ENCODE results near the gene TIE1.

TIE1 gene

DNA sequence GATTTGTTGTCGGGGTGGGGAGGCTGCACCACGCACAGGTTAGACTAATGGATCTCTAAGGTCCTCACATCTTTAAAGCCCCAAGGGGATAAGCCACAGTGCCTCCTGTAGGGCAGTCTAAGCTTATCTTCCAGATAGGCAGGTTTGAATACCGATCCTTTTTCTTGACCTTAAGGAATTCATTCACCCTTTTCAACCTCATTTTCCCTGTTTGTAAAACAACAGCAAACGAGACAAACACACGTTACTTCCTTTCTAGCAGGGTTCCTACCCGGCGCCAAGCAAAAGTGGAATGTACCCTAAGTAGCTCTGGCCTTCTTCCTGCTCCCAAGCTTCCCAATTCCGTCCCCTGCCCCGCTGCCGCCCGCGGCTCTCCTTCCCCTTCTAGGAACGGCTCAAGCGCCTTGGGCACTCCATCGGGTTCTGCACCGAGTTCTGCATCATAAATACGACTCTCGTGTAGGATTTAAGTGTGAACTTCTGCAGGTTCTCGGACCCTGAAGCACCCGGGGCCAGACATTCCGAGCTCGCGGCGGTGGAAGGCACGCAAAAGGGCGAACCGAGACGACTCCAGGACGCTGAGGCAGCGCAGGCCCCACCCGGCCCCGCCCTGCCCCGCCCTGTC, 57.5 kb downstream of the TIE1 start:
- Histone ChIP-seq H3K4me2 (ENCODE audit: low read length) (peak overlapping the region; percentile 97), H2AFZ (ENCODE audit: low read depth, low read length) (peak overlapping the region; percentile 84)

DNA sequence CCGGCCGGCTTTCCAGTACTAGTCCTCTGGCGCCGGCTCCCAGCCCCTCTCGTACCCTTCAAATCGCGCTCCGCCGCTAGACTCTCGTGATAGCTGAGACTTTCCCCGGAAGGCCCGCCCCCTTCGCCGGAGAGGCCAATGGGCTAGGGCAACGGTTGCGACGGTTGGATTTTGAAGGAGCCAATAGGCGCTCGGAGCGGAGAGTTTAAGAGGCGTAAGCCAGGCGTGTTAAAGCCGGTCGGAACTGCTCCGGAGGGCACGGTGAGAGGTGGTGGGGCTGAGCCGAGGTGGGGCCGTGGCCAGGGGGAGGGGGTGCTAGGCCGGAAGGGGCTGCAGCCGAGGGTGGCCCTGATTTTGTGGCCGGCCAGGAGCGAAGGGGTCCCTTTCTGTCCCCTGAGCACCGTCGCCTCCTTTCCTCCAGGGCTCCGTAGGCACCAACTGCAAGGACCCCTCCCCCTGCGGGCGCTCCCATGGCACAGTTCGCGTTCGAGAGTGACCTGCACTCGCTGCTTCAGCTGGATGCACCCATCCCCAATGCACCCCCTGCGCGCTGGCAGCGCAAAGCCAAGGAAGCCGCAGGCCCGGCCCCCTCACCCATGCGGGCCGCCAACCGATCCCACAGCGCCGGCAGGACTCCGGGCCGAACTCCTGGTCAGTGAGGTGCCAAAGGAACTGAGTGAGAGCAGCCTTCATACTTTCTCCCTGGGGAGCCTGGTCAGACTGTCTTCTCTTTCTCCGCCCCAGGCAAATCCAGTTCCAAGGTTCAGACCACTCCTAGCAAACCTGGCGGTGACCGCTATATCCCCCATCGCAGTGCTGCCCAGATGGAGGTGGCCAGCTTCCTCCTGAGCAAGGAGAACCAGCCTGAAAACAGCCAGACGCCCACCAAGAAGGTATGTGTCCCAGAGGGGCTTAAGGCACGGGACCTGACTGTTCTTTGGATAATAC, 58.2 kb downstream of the TIE1 start, which contains the start of gene CDC20:
Gene CDC20, plus strand, starts transcription at position 236 of the 948 bp plus-strand sequence. Its CDS starts 235 bp downstream, at position 471.
- H4K20me1 ChIP-seq (ENCODE audit: insufficient read depth, low read length), result no peaks in the 10 kb centered on the region

More for the DNA sequence above, 57.5 kb downstream of the TIE1 start:
- Histone ChIP-seq H3K79me2 (ENCODE audit: low read length) (peaks cover 33% of the 10 kb centered on the region), H3K9me3 (ENCODE audit: insufficient read depth, low read length) (no peaks in the 10 kb centered on the region), H3K27me3 (ENCODE audit: low read depth, low read length) (no peaks in the 10 kb centered on the region), H3K4me3 (ENCODE audit: low read length) (peak overlapping the region; percentile 89), H4K20me1 (ENCODE audit: insufficient read depth, low read length) (no peaks in the 10 kb centered on the region), H3K27ac (ENCODE audit: low read length) (peak overlapping the region; percentile 68), H3K4me1 (ENCODE audit: low read length) (peaks cover 16% of the 10 kb centered on the region), H3K9ac (ENCODE audit: low read length) (peak overlapping the region; percentile 96), H3K36me3 (replicated peaks; ENCODE audit: low read depth, low read length) (peaks cover 24% of the 10 kb centered on the region)
- TF ChIP-seq, protein P1, sequence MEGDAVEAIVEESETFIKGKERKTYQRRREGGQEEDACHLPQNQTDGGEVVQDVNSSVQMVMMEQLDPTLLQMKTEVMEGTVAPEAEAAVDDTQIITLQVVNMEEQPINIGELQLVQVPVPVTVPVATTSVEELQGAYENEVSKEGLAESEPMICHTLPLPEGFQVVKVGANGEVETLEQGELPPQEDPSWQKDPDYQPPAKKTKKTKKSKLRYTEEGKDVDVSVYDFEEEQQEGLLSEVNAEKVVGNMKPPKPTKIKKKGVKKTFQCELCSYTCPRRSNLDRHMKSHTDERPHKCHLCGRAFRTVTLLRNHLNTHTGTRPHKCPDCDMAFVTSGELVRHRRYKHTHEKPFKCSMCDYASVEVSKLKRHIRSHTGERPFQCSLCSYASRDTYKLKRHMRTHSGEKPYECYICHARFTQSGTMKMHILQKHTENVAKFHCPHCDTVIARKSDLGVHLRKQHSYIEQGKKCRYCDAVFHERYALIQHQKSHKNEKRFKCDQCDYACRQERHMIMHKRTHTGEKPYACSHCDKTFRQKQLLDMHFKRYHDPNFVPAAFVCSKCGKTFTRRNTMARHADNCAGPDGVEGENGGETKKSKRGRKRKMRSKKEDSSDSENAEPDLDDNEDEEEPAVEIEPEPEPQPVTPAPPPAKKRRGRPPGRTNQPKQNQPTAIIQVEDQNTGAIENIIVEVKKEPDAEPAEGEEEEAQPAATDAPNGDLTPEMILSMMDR (IDR thresholded peaks at IDR 0.05; ENCODE audit: low read depth, low read length), result peak; percentile 35
- no peak for TF ChIP-seq EZH2phosphoT487 (IDR thresholded peaks at IDR 0.05; ENCODE audit: low read depth)

DNA sequence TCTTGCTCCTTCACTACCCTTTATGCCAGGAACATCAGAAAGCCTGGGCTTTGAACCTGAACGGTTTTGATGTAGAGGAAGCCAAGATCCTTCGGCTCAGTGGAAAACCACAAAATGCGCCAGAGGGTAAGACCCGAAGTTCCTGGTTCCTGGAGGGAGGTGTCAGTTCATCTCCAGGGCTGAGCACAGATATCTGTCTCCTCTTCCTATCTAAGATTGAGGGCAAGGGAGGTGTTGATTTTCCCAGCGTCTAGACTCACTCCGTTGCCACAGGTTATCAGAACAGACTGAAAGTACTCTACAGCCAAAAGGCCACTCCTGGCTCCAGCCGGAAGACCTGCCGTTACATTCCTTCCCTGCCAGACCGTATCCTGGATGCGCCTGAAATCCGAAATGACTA, 58.9 kb downstream of the TIE1 start:
- Histone ChIP-seq H2AFZ (ENCODE audit: low read depth, low read length) (no peak overlapping the region), H3K27ac (ENCODE audit: low read length) (peak overlapping the region; percentile 64; the same call in 1 of the 2 replicates), H3K9me3 (ENCODE audit: insufficient read depth, low read length) (no peaks in the 10 kb centered on the region), H3K9ac (ENCODE audit: low read length) (peak overlapping the region; percentile 87), H3K79me2 (ENCODE audit: low read length) (peaks cover 33% of the 10 kb centered on the region), H3K4me2 (ENCODE audit: low read length) (peak overlapping the region; percentile 86), H4K20me1 (ENCODE audit: insufficient read depth, low read length) (no peaks in the 10 kb centered on the region), H3K36me3 (replicated peaks; ENCODE audit: low read depth, low read length) (peaks cover 27% of the 10 kb centered on the region), H3K4me3 (ENCODE audit: low read length) (peak overlapping the region; percentile 89), H3K4me1 (ENCODE audit: low read length) (peaks cover 16% of the 10 kb centered on the region), H3K27me3 (ENCODE audit: low read depth, low read length) (no peaks in the 10 kb centered on the region)
- TF ChIP-seq, protein P1 (IDR thresholded peaks at IDR 0.05; ENCODE audit: low read depth, low read length), result no peak
- TF ChIP-seq EZH2phosphoT487 (IDR thresholded peaks at IDR 0.05; ENCODE audit: low read depth), result no peak

More for the DNA sequence above, 58.2 kb downstream of the TIE1 start, which contains the start of gene CDC20:
- TF ChIP-seq EZH2phosphoT487 (IDR thresholded peaks at IDR 0.05; ENCODE audit: low read depth), result no peak
- TF ChIP-seq, protein P1 (IDR thresholded peaks at IDR 0.05; ENCODE audit: low read depth, low read length), result no peak
- Histone ChIP-seq H3K9me3 (ENCODE audit: insufficient read depth, low read length) (no peaks in the 10 kb centered on the region), H3K36me3 (replicated peaks; ENCODE audit: low read depth, low read length) (peaks cover 24% of the 10 kb centered on the region), H2AFZ (ENCODE audit: low read depth, low read length) (peak within 1 kb of the TSS; percentile 84), H3K9ac (ENCODE audit: low read length) (peak within 1 kb of the TSS; percentile 96), H3K27ac (ENCODE audit: low read length) (peak within 1 kb of the TSS; percentile 68), H3K4me2 (ENCODE audit: low read length) (peak within 1 kb of the TSS; percentile 97), H3K4me1 (ENCODE audit: low read length) (peaks cover 16% of the 10 kb centered on the region), H3K27me3 (ENCODE audit: low read depth, low read length) (no peaks in the 10 kb centered on the region), H3K4me3 (ENCODE audit: low read length) (peak within 1 kb of the TSS; percentile 89), H3K79me2 (ENCODE audit: low read length) (peaks cover 33% of the 10 kb centered on the region)

DNA sequence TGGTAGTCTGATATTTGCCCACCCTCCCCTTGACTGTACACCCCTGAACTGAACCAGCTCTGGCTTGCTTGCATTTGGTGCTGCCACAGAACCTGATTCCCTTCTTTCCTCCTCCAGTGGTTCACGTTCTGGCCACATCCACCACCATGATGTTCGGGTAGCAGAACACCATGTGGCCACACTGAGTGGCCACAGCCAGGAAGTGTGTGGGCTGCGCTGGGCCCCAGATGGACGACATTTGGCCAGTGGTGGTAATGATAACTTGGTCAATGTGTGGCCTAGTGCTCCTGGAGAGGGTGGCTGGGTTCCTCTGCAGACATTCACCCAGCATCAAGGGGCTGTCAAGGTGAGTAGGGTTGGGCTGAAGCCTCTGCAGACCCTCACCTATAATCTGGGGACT, 59.8 kb downstream of the TIE1 start:
- H3K27ac ChIP-seq (ENCODE audit: low read length), result no peak overlapping the region
- H3K36me3 ChIP-seq (replicated peaks; ENCODE audit: low read depth, low read length), result peaks cover 36% of the 10 kb centered on the region

More for the DNA sequence above, 59.8 kb downstream of the TIE1 start:
- H3K4me1 ChIP-seq (ENCODE audit: low read length), result peaks cover 16% of the 10 kb centered on the region
- H3K9ac ChIP-seq (ENCODE audit: low read length), result no peak overlapping the region
- H3K79me2 ChIP-seq (ENCODE audit: low read length), result peaks cover 39% of the 10 kb centered on the region
- no peaks in the 10 kb centered on the region for H4K20me1 ChIP-seq (ENCODE audit: insufficient read depth, low read length)
- peak overlapping the region; percentile 86 for H3K4me2 ChIP-seq (ENCODE audit: low read length)
- no peak overlapping the region for H3K4me3 ChIP-seq (ENCODE audit: low read length)
- no peaks in the 10 kb centered on the region for H3K9me3 ChIP-seq (ENCODE audit: insufficient read depth, low read length)
- H3K27me3 ChIP-seq (ENCODE audit: low read depth, low read length), result no peaks in the 10 kb centered on the region
- no peak overlapping the region for H2AFZ ChIP-seq (ENCODE audit: low read depth, low read length)
- TF ChIP-seq EZH2phosphoT487 (IDR thresholded peaks at IDR 0.05; ENCODE audit: low read depth), result no peak
- TF ChIP-seq, protein P1 (IDR thresholded peaks at IDR 0.05; ENCODE audit: low read depth, low read length), result no peak

Measured in OCI-LY3 (cell line).